A673 (cell line): ENCODE data around the gene CDC37L1. TPM values are rescaled to one million over a fixed set of nuclear protein-coding genes. Genes with fewer than 3 reads are reported as not detected.

Experiments
- BruUV-seq: library from RNA; stranded (reverse); fragments of 400-500 nt; replicated peaks from 2 replicates; lab custom pipeline; 2021; lab: Mats Ljungman, UMichigan
- CTCF ChIA-PET: fragments of 300-600 bp; sonication (Branson Sonifier 250); formaldehyde crosslinking; loops from one replicate; lab custom pipeline; 2022; ENCODE audit warnings: antibody characterized with exemption; lab: Charles Lee
- POLR2A ChIA-PET: fragments of 300-600 bp; sonication (Branson Sonifier 250); formaldehyde crosslinking; loops from one replicate; lab custom pipeline; 2022; ENCODE audit warnings: antibody characterized with exemption; ENCODE audit not compliant: low non-redundant PET; lab: Charles Lee
- DNase-seq: peaks from one replicate; pipeline ENCODE4 v3.0.0-alpha.2; 2015; ENCODE audit warnings: low spot score
- H3K27ac ChIP-seq: fragments of 200-600 bp; sonication (generic); 2 replicates; pipeline ENCODE4 v1.5.1; 2016; ENCODE audit warnings: mixed run types, low read depth, mild to moderate bottlenecking, mixed read lengths, antibody characterized with exemption, low read length; ENCODE audit not compliant: poor library complexity, severe bottlenecking
- H3K27me3 ChIP-seq: fragments of 200-600 bp; sonication (generic); replicated peaks from 2 replicates; pipeline ENCODE4 v1.6.1; 2017; ENCODE audit warnings: mixed run types, low read depth, mild to moderate bottlenecking, mixed read lengths, antibody characterized with exemption, low read length; ENCODE audit not compliant: insufficient read depth, poor library complexity
- H3K36me3 ChIP-seq: fragments of 200-600 bp; sonication (generic); 2 replicates; pipeline ENCODE4 v1.6.1; 2016; ENCODE audit warnings: mixed run types, mild to moderate bottlenecking, mixed read lengths, antibody characterized with exemption, low read length; ENCODE audit not compliant: insufficient read depth, poor library complexity, severe bottlenecking
- H3K4me1 ChIP-seq: fragments of 200-600 bp; sonication (generic); 2 replicates; pipeline ENCODE4 v1.6.1; 2017; ENCODE audit warnings: mixed run types, mild to moderate bottlenecking, mixed read lengths, antibody characterized with exemption, low read length; ENCODE audit not compliant: insufficient read depth, poor library complexity, severe bottlenecking
- H3K4me3 ChIP-seq: fragments of 200-600 bp; sonication (generic); 2 replicates; pipeline ENCODE4 v1.5.1; 2016; ENCODE audit warnings: low read depth, mixed run types, mild to moderate bottlenecking, mixed read lengths, low read length; ENCODE audit not compliant: poor library complexity, severe bottlenecking
- H3K9me3 ChIP-seq: fragments of 200-600 bp; sonication (generic); 2 replicates; pipeline ENCODE4 v1.6.1; 2016; ENCODE audit warnings: mixed run types, low read depth, mild to moderate bottlenecking, mixed read lengths, antibody characterized with exemption, low read length; ENCODE audit not compliant: poor library complexity, severe bottlenecking
- CTCF ChIP-seq: fragments of 300-800, 200-600 bp; sonication (generic); conservative IDR thresholded peaks from 2 replicates; pipeline ENCODE4 v1.5.1; 2017; ENCODE audit warnings: low read depth, mild to moderate bottlenecking, antibody characterized with exemption, low read length, moderate library complexity, mixed read lengths
- EZH2 ChIP-seq: fragments of 200-600 bp; sonication (generic); IDR thresholded peaks from 2 replicates; pipeline ENCODE4 v1.6.1; 2017; ENCODE audit warnings: borderline replicate concordance, low read depth, mild to moderate bottlenecking, mixed read lengths, antibody characterized with exemption, low read length; ENCODE audit not compliant: poor library complexity, severe bottlenecking
- intact Hi-C: fragments of 100-400 bp; cut with micrococcal nuclease; formaldehyde crosslinking; loops from one replicate; pipeline ENCODE4 v1.10.0; 2022; ENCODE audit not compliant: unreplicated experiment
- total RNA-seq: library from RNA; stranded (reverse); gene quantifications from 2 replicates; pipeline ENCODE4 v1.2.3, GENCODE V29; 2021

The CDC37L1 gene
- total RNA-seq, 1 experiment from 2014 or later: 28.7 TPM

- ChIA-PET CTCF (no interaction called here), POLR2A (no interaction called here)
- peaks cover 14% of the 10 kb centered on the region for H3K4me1 ChIP-seq
- no peak overlapping the region for H3K27ac ChIP-seq
- H3K9me3 ChIP-seq: no peaks in the 10 kb centered on the region
- no peak for DNase-seq
- H3K36me3 ChIP-seq: no peaks in the 10 kb centered on the region
- no TSS peak for BruUV-seq
- intact Hi-C loops: no loop called here
- no peak overlapping the region for H3K4me3 ChIP-seq
- TF ChIP-seq CTCF: no peak
- TF ChIP-seq EZH2: no peak
- H3K27me3 ChIP-seq: no peaks in the 10 kb centered on the region
Measured at GRCh38 chr9:4669890-4670289, 9.5 kb upstream of the CDC37L1 start.

GRCh38 chr9:4670591-4670990, 8.8 kb upstream of the CDC37L1 start:
- no TSS peak for BruUV-seq
- DNase-seq: no peak
- Histone ChIP-seq H3K36me3 (no peaks in the 10 kb centered on the region), H3K4me1 (peaks cover 14% of the 10 kb centered on the region), H3K27ac (no peak overlapping the region), H3K9me3 (no peaks in the 10 kb centered on the region), H3K27me3 (no peaks in the 10 kb centered on the region), H3K4me3 (no peak overlapping the region)
- POLR2A ChIA-PET: no interaction called here
- no peak for TF ChIP-seq CTCF
- TF ChIP-seq EZH2: no peak
- CTCF ChIA-PET: no interaction called here
- intact Hi-C loops: no loop called here

- DNase-seq: no peak
- no peaks in the 10 kb centered on the region for H3K36me3 ChIP-seq
- no peak overlapping the region for H3K4me3 ChIP-seq
- ChIA-PET CTCF (no interaction called here), POLR2A (no interaction called here)
- no peaks in the 10 kb centered on the region for H3K9me3 ChIP-seq
- intact Hi-C loops: no loop called here
- TF ChIP-seq EZH2: no peak
- TF ChIP-seq CTCF: no peak
- H3K27me3 ChIP-seq: no peaks in the 10 kb centered on the region
- peaks cover 10% of the 10 kb centered on the region for H3K4me1 ChIP-seq
- no TSS peak for BruUV-seq
- H3K27ac ChIP-seq: no peak overlapping the region
Measured at GRCh38 chr9:4671737-4672136, 7.6 kb upstream of the CDC37L1 start.
